Colonic mucosa (tissue), 4 donors: Measurements from ENCODE around the gene CILP. TPM values are rescaled to one million over a fixed set of nuclear protein-coding genes. Genes with fewer than 3 reads are reported as not detected.
"Not testable (repeated sequence)": the region's sequence is repeated elsewhere in the genome, so short reads cannot be mapped to it uniquely, and the experiment has no call there.

Experiments
- DNase-seq: peaks from one replicate; pipeline ENCODE4 v3.0.0-alpha.2; 2020
- H3K27ac ChIP-seq: fragments of 200-600 bp; one replicate; pipeline ENCODE4 v1.8.0; 2021
- H3K27me3 ChIP-seq: fragments of 200-600 bp; one replicate; pipeline ENCODE4 v1.8.0; 2021
- H3K36me3 ChIP-seq: fragments of 200-600 bp; one replicate; pipeline ENCODE4 v1.8.0; 2021
- H3K4me1 ChIP-seq: fragments of 200-600 bp; one replicate; pipeline ENCODE4 v1.8.0; 2021; ENCODE audit warnings: mild to moderate bottlenecking
- H3K4me3 ChIP-seq: fragments of 200-600 bp; one replicate; pipeline ENCODE4 v1.8.0; 2021
- H3K9ac ChIP-seq, 2 donors: one replicate each; pipeline ENCODE4 v1.7.0; 2013; ENCODE audit warnings: control low read depth in 2 of 2, low read depth in 2 of 2, low read length in 2 of 2
- H3K9me3 ChIP-seq: fragments of 200-600 bp; one replicate; pipeline ENCODE4 v1.8.0; 2021
- CTCF ChIP-seq: fragments of 200-600 bp; IDR thresholded peaks from one replicate; pipeline ENCODE4 v1.8.0; 2022; ENCODE audit warnings: antibody characterized with exemption, mild to moderate bottlenecking
- intact Hi-C: fragments of 100-400 bp; cut with DNase I; formaldehyde crosslinking; loops from one replicate; pipeline ENCODE4 v1.14.1; 2022
- total RNA-seq, 2 donors: library from RNA; stranded (reverse); fragmentation: NEBNext Ultra II Directional in 1 of 2; extraction: Animal tissue kit (Norgen Biotek cat#: 25700) in 1 of 2; gene quantifications; one replicate each; pipeline ENCODE4 v1.2.1, GENCODE V29; 2021
- donor health status: healthy.
- donor health status: DM: no; HTN: no; CAD: no.
- donor health status: DM: no; HTN: no; CAD: no.

The CILP gene
- total RNA-seq, 2 donors from 2014 or later: 3.7 to 8.7 TPM

GRCh38 chr15:65183865-65184159 is 27.5 kb downstream of the CILP start:
- Histone ChIP-seq H3K4me3 (peak overlapping the region; percentile 97), H3K36me3 (peaks cover 6% of the 10 kb centered on the region), H3K4me1 (no peaks in the 10 kb centered on the region), H3K27ac (peak overlapping the region; percentile 96), H3K9me3 (no peaks in the 10 kb centered on the region), H3K27me3 (no peaks in the 10 kb centered on the region), H3K9ac (peak overlapping the region in 1 of 2 donors; percentile 92)
- no peak for TF ChIP-seq CTCF
- intact Hi-C loops: loop anchor here (10.0 kb wide), 1 partner anchor 129 kb away; no protein-coding TSS in a partner anchor
- DNase-seq: no peak

- H3K36me3 ChIP-seq: peaks cover 10% of the 10 kb centered on the region
- no peaks in the 10 kb centered on the region for H3K4me1 ChIP-seq
- DNase-seq: no peak
- H3K27ac ChIP-seq: no peak overlapping the region
- no peak overlapping the region for H3K4me3 ChIP-seq
- intact Hi-C loops: loop anchor here (10.0 kb wide), 1 partner anchor 128 kb away; no protein-coding TSS in a partner anchor
- no peaks in the 10 kb centered on the region for H3K27me3 ChIP-seq
- no peak overlapping the region for H3K9ac ChIP-seq
- H3K9me3 ChIP-seq: no peaks in the 10 kb centered on the region
- TF ChIP-seq CTCF: no peak
Measured at GRCh38 chr15:65182538-65182937, 28.7 kb downstream of the CILP start.

GRCh38 chr15:65181582-65182353 is 29.5 kb downstream of the CILP start:
- not testable (repeated sequence) for H3K4me3 ChIP-seq, H3K9me3 ChIP-seq, H3K36me3 ChIP-seq, H3K9ac ChIP-seq, DNase-seq, H3K4me1 ChIP-seq, H3K27me3 ChIP-seq, H3K27ac ChIP-seq
- intact Hi-C loops: loop anchor here (10.0 kb wide), 1 partner anchor 127 kb away; no protein-coding TSS in a partner anchor

- no peak for DNase-seq
- peaks cover 13% of the 10 kb centered on the region for H3K36me3 ChIP-seq
- no peak overlapping the region for H3K4me3 ChIP-seq
- H3K27me3 ChIP-seq: no peaks in the 10 kb centered on the region
- no peak for TF ChIP-seq CTCF
- H3K27ac ChIP-seq: no peak overlapping the region
- intact Hi-C loops: loop anchor here (10.0 kb wide), 1 partner anchor 125 kb away; no protein-coding TSS in a partner anchor
- no peak overlapping the region for H3K9ac ChIP-seq
- no peaks in the 10 kb centered on the region for H3K4me1 ChIP-seq
- no peaks in the 10 kb centered on the region for H3K9me3 ChIP-seq
Measured at GRCh38 chr15:65180167-65180566, 31.1 kb downstream of the CILP start.

GRCh38 chr15:65177901-65178300 is 33.4 kb downstream of the CILP start:
- H3K4me3 ChIP-seq: no peak overlapping the region
- no peak overlapping the region for H3K9ac ChIP-seq
- peaks cover 13% of the 10 kb centered on the region for H3K36me3 ChIP-seq
- DNase-seq: no peak
- H3K27me3 ChIP-seq: no peaks in the 10 kb centered on the region
- no peak for TF ChIP-seq CTCF
- no peaks in the 10 kb centered on the region for H3K9me3 ChIP-seq
- H3K4me1 ChIP-seq: no peaks in the 10 kb centered on the region
- intact Hi-C loops: no loop called here
- no peak overlapping the region for H3K27ac ChIP-seq

- H3K36me3 ChIP-seq: peaks cover 20% of the 10 kb centered on the region
- intact Hi-C loops: no loop called here
- H3K9ac ChIP-seq: no peak overlapping the region
- no peak overlapping the region for H3K27ac ChIP-seq
- no peak for DNase-seq
- H3K27me3 ChIP-seq: no peaks in the 10 kb centered on the region
- H3K4me1 ChIP-seq: no peaks in the 10 kb centered on the region
- H3K4me3 ChIP-seq: no peak overlapping the region
- TF ChIP-seq CTCF: no peak
- no peaks in the 10 kb centered on the region for H3K9me3 ChIP-seq
Measured at GRCh38 chr15:65176056-65176455, 35.2 kb downstream of the CILP start.
